ENCODE results near the gene NEFH. TPM values are rescaled to one million over a fixed set of nuclear protein-coding genes. Genes with fewer than 3 reads are reported as not detected.

NEFH gene
- polyA plus RNA-seq, 1 of the 3 experiments (the other 2 are of a cell fraction), result 3.5 TPM

DNA sequence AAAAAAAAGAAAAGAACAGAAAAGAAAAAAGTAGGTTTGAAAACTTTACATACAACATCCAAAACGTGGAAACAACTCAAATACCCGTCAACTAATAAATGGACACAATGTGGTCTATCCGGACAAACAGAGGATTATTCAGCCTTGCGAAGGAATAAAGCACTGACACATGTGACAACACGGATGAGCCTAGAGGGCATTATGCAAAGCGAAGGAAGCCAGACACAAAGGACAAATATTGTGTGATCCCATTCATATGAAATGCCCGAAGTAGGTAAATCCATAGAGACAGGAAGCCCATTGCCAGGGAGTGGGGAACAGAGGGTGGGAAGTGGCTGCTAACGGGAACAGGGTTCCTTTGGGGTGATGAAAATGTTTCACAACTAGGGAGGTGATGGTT is 29.8 kb upstream of the NEFH start:
- Histone ChIP-seq H3F3A (replicated peaks; ENCODE audit: insufficient read depth) (no peaks in the 10 kb centered on the region), H3K4me1 (ENCODE audit: control insufficient read depth in 1 of 2, insufficient read depth in 2 of 2, low read depth in 1 of 2, low read length in 1 of 2) (no peaks in the 10 kb centered on the region), H3K9me2 (no peaks in the 10 kb centered on the region), H3K79me2 (ENCODE audit: insufficient read depth) (no peaks in the 10 kb centered on the region), H2AFZ (ENCODE audit: low read depth) (no peak overlapping the region), H3K27me3 (ENCODE audit: insufficient read depth) (no peaks in the 10 kb centered on the region), H4K20me1 (ENCODE audit: insufficient read depth) (no peaks in the 10 kb centered on the region), H3K9me3 (no peaks in the 10 kb centered on the region), H3K4me3 (ENCODE audit: low read depth in 2 of 2, low read length in 1 of 2) (no peak overlapping the region), H3K36me3 (replicated peaks in 1 of 2; ENCODE audit: control insufficient read depth in 1 of 2, insufficient read depth in 2 of 2, low read length in 1 of 2) (no peaks in the 10 kb centered on the region), H3K27ac (ENCODE audit: low read depth in 2 of 2, low read length in 1 of 2) (no peak overlapping the region), H3K9ac (no peak overlapping the region), H3K4me2 (no peak overlapping the region)
- TF ChIP-seq SIN3A (IDR thresholded peaks at IDR 0.05; ENCODE audit: borderline replicate concordance, low read depth, low read length), result no peak
- TF ChIP-seq NRF1 (IDR thresholded peaks at IDR 0.05; ENCODE audit: low read depth, low read length), result no peak
- TF ChIP-seq MEF2A (IDR thresholded peaks at IDR 0.05; ENCODE audit: borderline replicate concordance, low read depth), result no peak
- no peak for TF ChIP-seq EZH2phosphoT487 (IDR thresholded peaks at IDR 0.05; ENCODE audit: borderline replicate concordance, low read depth)
- TF ChIP-seq TCF12 (IDR thresholded peaks at IDR 0.05), result no peak
- no peak for TF ChIP-seq GABPA (IDR thresholded peaks at IDR 0.05; ENCODE audit: low read depth)
- no peak for TF ChIP-seq RXRA (IDR thresholded peaks at IDR 0.05; ENCODE audit: borderline replicate concordance, low read depth)
- no peak for TF ChIP-seq POLR2AphosphoS5 (IDR thresholded peaks at IDR 0.05; ENCODE audit: low read depth, low read length)
- no peak for TF ChIP-seq ZBTB33 (IDR thresholded peaks at IDR 0.05; ENCODE audit: borderline replicate concordance, low read depth)
- no peak for TF ChIP-seq IRF3 (IDR thresholded peaks at IDR 0.05; ENCODE audit: low read depth, low read length)
- no peak for TF ChIP-seq FOXJ3 (CRISPR knock-in tag; IDR thresholded peaks at IDR 0.05)
- TF ChIP-seq, protein P1, sequence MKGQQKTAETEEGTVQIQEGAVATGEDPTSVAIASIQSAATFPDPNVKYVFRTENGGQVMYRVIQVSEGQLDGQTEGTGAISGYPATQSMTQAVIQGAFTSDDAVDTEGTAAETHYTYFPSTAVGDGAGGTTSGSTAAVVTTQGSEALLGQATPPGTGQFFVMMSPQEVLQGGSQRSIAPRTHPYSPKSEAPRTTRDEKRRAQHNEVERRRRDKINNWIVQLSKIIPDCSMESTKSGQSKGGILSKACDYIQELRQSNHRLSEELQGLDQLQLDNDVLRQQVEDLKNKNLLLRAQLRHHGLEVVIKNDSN (IDR thresholded peaks at IDR 0.05; ENCODE audit: borderline replicate concordance, low read depth), result no peak
- WGBS (ENCODE audit: low lambda C conversion rate), result 75% methylated on average over 8 of the region's 8 CpGs
- CTCF ChIA-PET, result no interaction called here
- no peak for DNase-seq
- POLR2A ChIA-PET, result no interaction called here

DNA sequence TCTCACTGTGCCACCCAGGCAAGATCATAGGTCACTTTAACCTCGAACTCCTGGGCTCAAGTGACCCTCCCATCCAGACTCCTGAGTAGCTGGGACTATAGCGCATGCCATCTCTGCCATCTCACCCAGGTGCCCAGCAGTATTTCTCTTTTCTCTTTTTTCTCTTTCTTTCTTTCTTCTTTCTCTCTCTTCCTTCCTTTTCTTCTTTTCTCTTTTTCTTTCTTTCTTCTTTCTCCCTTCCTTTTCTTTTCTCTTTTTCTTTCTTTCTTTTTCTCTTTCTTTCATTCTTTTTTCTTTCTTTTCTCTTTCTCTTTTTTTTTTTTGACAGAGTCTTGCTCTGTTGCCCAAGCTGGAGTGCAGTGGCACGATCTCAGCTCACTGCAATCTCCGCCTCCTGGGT is 28.2 kb upstream of the NEFH start:
- H3K9me3 ChIP-seq, result no peaks in the 10 kb centered on the region
- WGBS (ENCODE audit: low lambda C conversion rate), result 71% methylated on average over 4 of the region's 4 CpGs
- no peak overlapping the region for H3K4me3 ChIP-seq (ENCODE audit: low read depth in 2 of 2, low read length in 1 of 2)
- H2AFZ ChIP-seq (ENCODE audit: low read depth), result no peak overlapping the region
- H3K27me3 ChIP-seq (ENCODE audit: insufficient read depth), result no peaks in the 10 kb centered on the region
- TF ChIP-seq SIN3A (IDR thresholded peaks at IDR 0.05; ENCODE audit: borderline replicate concordance, low read depth, low read length) (no peak), RXRA (IDR thresholded peaks at IDR 0.05; ENCODE audit: borderline replicate concordance, low read depth) (no peak), REST (IDR thresholded peaks at IDR 0.05; ENCODE audit: low read depth, low read length) (no peak), PBX3 (IDR thresholded peaks at IDR 0.05) (no peak)
- no peak overlapping the region for H3K4me2 ChIP-seq
- no peaks in the 10 kb centered on the region for H3F3A ChIP-seq (replicated peaks; ENCODE audit: insufficient read depth)
- DNase-seq, result no peak
- H3K36me3 ChIP-seq (replicated peaks in 1 of 2; ENCODE audit: control insufficient read depth in 1 of 2, insufficient read depth in 2 of 2, low read length in 1 of 2), result no peaks in the 10 kb centered on the region
- no peaks in the 10 kb centered on the region for H3K79me2 ChIP-seq (ENCODE audit: insufficient read depth)
- H3K9ac ChIP-seq, result no peak overlapping the region
- POLR2A ChIA-PET, result no interaction called here
- no peaks in the 10 kb centered on the region for H3K9me2 ChIP-seq
- H3K4me1 ChIP-seq (ENCODE audit: control insufficient read depth in 1 of 2, insufficient read depth in 2 of 2, low read depth in 1 of 2, low read length in 1 of 2), result peaks cover 0 to 4% of the 10 kb centered on the region in 2 experiments; a peak in 1 of 4 replicates
- CTCF ChIA-PET, result no interaction called here
- no peak overlapping the region for H3K27ac ChIP-seq (ENCODE audit: low read depth in 2 of 2, low read length in 1 of 2)
- H4K20me1 ChIP-seq (ENCODE audit: insufficient read depth), result no peaks in the 10 kb centered on the region
